ENCODE data around the gene MFAP2.

The MFAP2 gene, protein sequence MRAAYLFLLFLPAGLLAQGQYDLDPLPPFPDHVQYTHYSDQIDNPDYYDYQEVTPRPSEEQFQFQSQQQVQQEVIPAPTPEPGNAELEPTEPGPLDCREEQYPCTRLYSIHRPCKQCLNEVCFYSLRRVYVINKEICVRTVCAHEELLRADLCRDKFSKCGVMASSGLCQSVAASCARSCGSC

DNA sequence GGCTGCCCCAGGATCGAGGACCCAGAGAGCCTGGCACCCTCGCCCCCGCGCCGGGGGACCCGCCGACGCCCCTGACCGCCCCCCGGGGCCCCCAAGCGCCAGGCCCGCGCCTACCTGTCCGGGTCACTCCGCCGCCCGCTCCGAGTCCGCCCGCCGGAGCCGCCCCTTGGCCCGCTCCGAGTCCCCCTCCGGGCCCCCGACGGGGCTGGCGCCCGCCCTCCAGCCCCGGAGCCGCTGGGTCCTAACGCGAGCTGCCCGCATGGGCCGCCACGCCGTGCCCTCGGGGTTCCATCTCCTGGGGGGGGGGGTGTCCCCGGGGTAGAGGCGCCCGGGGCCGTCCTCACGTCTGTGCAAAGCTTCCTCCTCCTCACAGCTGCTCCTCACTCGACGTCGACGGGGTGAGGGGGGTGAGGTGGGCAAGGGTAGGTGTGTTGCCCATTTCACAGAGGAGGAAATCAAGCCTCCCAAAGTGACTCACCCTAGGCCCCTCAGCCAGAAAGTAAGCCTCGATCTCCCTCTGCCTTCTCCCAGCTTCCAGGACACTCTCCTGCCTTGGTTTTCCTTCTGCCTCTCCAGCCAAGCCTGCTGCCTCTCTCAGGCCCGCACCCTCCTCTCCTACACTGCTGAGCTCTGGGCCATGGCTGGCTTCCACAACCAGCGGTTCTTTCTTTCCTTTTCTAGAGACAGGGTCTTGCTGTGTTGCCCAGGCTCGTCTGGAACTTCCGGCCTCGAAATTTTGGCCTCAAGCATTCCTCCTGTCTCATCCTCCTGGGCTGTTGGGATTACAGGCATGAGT is at the start of gene MFAP2:
MFAP2 (minus strand) TSS at position 148 of the 796 bp plus-strand sequence. CDS start 2,347 bp downstream, outside the sequence.
- DNase-seq: no peak

DNA sequence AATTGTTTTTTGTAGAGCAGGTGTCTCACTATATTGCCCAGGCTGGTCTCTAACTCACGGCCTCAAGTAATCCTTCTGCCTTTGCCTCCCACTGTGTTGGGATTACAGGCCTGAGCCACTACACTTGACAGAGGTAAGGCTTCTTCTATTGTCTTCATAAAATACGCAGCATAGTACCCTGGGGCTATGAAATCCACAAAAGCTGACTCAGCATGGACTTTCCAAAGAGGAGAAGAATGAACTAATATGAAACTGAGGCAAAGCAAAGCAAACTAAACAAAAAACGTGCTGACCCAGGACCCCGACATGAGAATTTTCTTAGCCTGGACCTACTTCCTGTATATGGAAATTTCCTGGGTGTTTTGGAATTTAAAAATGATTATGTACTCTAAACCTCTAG is 49.8 kb upstream of the MFAP2 start:
- DNase-seq: no peak

DNA sequence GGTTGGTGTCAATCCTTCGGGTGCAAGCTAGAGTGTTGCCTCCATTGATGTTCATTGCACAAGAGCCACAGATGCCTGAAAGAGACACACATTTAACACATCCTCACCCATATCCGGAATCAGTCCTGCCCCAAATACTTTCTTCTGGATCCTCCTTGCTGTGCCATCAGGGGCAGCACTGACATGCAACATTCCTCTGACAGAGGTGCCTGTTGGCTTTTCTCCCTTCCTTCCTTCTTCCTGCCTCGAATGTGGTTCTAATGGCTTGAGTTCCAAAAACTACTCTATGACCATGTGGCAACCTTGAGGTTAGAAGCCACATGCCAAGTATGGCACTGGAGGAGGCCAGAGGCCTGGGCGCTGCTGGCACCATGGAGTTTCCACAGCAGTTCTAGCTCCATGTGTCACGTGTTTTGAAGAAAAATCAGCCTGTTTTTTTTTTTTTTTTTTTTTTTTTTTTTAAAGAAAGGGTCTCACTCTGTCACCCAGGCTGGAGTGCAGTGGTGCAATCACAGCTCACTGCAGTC is 48.3 kb upstream of the MFAP2 start:
- DNase-seq: no peak

DNA sequence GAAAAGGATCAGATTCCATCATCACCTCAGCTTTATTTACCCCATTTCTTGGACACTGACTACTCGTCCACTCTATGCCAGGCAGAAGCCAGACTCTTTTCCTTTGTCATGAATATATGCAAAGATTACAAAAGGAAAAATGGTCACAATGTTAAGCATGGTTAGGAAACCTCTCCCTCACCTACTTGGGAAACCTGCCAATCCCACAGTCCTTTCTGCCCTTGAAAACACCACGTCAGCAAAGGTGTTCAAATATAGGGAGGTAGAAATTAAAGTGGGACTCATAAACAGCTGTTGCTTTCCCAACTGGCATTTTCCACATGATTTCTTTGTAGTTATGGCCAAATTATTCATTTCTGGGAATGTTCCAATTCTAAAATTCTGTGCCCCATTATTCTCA is 47.5 kb upstream of the MFAP2 start:
- DNase-seq: no peak

DNA sequence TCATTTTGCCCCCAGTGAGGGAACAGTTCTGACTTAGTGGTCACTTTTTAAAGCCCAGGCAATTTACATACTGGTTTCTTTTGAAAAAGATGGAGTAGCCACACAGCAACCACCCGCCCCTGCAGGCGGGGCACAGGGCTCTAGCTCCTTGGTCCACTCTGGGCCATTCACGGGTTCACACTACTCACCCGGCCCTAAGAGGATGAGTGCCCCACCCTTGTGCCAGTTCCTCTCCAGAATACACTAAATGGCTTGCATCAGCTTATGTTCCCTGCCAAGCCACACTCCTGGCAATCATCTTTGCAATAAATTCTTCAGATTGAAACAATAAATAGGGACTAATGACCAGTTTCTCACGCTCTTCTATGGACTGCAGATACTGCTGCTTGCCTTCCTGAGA is 47.0 kb upstream of the MFAP2 start:
- DNase-seq: no peak

DNA sequence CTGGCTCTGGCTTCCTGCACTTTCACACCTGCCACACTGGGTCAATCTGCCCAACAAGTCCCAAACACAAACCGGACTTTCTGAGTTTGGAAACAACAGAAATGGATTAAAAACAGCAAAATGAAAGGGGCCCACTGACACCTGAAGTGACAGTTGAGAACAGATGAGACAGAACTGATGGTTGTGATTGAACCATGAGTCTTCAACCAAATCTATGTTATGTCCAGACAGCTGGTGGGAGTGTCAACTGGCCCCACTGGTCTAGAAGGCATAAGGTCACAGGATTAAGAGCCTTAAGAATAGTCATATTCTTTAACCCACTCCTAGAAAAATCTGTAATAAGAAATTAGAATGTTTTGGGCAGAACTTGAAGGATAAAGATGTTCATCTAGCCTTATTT is 44.3 kb upstream of the MFAP2 start:
- no peak for DNase-seq

DNA sequence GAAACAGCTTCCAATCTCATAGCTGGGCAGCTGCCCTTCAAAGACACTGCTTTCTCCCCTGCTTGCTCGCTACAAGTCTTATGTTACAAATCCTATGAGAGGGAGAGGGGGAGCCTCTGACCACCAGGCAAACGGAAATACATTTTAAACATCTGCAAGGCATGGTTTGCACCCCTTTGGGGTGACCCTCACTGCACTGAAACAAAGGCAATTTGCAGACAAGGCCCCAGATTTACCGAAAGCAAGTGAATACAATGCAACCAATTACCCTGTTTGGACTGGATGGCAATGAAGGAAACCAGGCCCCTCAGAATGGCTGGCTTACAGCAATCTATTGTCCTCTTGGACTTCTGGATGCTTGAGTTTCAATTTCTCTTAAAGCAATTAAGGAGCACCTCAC is 43.2 kb upstream of the MFAP2 start:
- no peak for DNase-seq

DNA sequence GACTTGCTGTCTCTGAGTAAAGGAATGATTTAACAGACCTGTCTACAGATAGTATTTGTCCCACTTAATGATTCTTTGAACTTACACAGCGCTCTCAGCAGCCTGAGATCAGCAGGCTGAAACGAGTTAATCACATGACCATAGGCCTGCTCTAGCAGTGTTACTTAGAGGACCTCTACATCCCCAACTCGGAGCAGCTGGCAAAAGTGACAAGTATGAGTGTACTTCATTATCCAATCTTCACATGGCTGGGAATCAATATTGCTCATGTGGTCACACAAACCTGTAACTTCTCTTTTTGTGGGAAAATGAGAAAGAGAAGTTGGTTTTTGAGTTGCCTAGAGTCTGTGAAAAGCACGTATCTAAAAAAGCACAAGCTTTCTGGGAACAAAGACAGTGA is 42.7 kb upstream of the MFAP2 start:
- DNase-seq: no peak

DNA sequence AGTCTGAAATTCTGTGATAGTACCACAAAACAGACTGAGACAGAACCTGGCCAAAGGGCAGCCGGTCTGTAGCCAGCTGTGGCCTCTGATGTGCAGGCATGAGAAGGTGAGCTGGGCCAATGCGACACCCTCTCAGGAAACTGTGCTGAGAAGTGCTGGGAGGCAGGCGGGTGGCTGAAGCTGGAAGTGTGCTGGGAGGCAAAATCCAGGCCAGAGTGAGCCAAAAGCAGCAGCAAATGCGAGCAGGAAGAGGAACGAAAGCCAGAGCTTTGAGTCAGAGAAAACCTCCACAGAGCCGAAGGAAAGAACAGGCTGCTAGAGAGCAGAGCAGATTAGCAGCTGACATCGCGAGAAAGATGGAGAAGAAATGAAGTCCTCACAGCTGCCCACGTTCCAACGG is 41.5 kb upstream of the MFAP2 start:
- no peak for DNase-seq

DNA sequence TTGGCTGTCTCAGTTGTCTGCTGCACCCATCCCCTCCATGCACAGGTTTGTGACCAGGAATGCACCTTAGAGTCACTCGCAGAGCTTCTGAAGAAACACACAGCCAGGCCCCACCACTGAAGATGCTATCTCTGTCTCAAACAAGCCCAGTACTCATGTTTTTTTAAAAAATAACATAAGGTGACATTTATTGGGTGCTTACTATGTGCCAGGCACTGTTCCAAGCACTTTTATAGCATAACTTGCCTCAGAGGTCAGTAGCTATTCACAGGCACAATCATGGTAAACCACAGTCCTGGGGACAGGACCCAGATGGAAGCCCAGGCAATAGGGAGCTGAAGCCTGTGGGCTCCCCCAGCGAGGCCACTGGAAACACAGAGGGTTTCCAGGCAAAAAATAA is 40.1 kb upstream of the MFAP2 start:
- no peak for DNase-seq

DNA sequence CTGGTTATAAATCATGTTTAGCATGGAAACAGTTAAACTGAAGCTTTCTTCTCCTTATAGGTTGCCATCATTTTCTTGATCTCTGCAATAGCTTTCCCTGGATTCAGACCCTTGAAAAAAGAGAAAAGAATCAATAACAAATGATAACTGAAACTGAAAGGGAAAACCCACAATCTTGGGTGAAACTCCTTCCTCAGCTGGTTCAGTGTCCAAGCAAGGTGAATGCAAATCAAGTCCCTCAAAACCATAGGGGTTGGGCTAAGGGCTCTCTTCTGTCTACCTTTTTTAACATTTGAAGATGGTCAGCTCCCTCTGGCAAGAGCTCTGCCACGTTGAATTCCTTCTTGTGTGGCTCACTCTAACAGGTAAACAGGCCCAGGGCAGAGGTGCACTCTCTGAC is 38.4 kb upstream of the MFAP2 start:
- DNase-seq: no peak

DNA sequence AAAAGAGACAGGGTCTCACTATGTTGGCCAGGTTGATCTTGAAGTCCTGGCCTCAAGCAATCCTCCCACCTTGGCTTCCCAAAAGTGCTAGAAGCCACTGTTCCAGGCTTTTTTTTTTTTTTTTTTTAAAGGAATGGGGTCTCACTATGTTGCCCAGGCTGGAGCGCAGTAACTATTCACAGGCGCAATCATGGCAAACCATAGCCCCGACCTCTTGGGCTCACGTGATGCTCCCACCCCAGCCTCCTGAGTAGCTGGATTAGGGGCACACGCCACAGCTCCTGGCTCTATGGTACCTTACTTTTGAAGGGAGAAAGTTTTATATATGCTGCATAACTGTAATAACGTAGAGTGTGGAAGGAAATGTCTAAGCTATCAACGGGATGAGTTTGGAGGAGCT is 37.0 kb upstream of the MFAP2 start:
- DNase-seq: no peak

DNA sequence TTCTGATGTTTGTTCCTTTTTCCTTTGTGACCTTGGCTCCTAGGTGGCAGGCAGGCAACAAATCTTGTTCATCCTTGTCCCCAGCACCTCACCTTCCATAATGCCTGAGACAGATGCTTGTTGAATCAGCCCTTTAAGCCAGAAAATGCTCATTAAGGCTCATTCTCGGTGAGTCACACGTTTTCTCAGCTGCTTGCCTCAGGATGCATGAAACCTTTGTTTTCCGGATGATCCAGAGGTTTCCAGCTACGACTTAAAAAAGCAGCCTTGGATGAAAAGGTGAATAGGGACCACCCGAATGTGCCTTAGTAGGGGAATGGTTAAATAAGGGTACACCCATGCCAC is 35.9 kb upstream of the MFAP2 start:
- DNase-seq: no peak

DNA sequence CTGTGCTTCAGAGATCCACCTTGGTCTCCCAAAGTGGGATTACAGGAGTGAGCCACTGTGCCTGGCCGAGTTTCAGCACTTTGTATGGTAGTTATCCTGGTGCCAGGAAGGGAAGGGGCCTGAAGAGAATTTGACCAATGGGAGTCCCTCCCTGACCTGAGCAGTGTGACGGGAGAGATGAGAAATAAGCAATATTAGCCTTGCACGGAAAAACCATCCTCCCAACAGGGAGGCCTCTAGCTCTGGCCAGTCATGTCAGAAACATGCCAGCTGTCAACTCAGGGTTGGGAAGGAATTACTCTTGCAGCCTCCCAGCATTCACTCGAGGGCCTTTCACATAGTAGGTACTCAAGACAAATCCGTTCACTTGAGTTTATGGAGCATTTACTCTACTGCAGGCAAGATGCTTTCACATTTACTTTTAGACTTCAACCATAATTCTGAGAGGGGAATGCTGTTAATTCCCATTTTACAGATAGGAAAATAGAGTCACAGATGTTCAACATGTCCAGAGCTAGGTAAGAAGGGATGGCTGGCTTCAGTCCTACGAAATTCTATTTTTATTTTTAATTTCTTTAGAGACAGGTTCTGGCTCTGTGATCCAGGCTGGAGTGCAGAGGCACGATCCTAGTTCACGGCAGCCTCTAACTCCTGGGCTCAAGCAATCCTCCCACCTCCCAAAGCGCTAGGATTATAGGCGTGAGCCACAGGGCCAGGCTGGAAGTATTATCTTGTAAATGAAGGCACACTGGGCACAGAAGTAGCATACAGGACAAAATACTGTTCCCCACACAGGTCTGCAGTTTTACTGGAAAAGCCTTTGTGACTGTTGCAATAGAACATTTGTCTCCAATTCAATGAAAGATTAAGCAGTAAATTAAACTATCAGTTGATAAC is 34.5 kb upstream of the MFAP2 start:
- no peak for DNase-seq

DNA sequence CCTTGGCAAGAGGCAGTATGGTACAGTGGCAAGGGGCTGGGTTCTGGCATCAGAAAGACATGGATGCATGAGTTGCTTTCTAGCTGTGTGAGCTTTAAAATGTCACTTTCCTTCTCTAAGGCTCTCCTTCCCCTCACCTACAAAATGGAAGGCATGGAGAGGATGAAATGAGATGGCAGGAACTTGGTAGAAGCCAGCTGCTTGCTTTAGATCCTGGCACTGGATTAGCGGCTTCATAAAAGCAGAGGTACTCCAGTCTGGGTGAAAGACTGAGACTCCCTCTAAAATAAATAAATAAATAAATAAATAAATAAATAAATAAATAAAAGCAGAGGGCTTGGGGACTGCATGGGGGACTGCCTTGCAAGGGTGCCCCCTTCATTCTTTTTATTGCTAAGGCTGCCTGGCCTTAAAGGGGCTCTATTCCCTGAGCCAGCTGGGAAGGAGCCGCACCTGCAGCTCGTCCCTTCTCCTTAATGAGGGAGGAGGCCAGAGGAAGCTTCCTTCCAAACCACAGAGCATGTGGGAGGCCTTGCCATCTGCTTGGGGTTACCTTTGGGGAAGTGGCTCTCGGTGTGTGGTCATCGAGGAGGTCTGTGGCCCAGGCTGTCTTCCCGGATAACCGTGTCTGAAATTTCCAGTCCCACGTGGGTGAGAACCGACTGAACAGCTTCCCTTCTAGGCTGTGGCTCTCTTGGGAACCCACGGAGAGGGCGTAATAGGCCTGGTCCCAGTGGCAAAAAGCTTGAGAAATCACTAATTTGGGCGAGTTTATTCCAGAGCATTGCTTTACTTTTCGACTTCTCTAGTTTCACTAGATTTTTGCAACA is 33.3 kb upstream of the MFAP2 start:
- DNase-seq: no peak

DNA sequence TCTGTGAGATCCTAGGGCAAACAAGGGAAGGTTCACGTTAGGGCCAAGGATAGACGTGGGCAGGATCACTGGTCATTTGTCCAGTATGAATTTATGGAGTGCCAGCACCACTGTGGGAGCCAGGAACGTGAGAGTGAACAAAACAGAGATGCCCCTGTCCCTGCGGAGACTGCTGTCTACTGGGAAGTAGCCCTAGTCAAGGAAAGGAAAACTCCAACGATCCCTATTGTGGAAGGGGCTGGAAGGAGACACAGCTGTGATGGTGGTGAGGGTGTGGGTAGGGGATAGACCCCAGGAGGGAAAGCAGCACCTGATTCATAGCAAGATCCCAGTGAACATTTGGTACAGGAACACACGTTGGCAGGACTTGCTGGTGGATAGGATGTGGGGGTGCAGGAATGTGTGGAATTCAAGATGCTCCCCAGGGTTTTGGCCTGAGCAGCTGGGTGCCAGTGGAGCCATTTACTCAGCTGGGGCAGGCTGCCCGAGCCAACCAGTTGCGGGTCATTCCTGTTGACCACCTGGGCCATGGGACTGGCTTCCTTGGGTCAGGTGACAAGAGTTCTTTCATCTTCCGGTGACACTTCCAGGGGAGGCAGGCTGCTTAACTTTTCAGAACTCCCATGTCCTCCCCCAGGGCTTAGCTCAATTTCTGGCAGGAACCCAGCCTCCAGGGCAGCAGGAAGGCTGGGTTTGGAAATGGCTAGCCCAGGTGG is 32.5 kb upstream of the MFAP2 start:
- no peak for DNase-seq

DNA sequence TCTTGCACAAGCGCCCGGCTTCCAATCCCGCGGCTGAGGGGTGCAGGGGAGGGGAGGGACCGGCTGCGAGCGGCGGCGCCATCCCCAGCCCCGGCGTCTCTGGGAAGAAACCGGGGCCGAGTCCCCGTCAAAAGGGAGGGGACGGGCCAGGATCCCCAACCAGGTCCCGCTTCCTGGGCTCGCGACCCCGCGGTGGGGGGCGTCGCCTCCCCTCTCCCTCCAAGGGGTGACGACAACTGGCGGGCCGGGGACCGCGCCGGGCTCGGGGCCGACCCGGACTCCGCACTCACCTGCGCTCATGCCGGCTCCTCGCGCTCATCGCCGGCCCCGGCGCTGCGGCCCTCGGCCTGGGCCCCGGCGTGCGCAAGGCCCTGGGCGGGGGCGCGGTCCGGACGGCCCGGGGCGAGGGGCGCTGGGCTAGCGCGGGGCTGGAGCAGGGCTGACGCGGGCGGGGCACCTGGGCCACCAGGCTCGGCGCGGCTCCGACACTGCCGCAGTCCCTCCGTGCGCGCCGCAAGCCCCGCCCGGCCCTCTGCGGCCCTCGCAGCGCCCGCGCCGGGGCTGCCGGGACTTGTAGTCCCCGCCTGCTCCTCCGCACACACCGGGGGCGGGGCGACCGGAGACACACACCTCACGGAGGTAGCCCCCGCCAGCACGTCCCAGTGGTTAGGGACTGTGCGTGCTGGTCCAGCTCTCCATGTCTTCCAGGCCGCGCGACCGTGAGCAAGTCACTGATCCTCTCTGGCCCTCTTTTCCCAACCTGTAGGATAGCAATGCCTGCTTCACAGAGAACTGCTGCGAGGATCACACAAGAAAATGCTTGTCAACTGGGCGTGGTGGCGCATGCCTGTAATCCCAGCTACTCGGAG is 31.3 kb upstream of the MFAP2 start, which contains the start of gene ATP13A2:
ATP13A2 (minus strand) TSS at position 490 of the 869 bp plus-strand sequence; CDS start at position 300, 190 bp downstream.
- peak; percentile 76 to 78 for DNase-seq

DNA sequence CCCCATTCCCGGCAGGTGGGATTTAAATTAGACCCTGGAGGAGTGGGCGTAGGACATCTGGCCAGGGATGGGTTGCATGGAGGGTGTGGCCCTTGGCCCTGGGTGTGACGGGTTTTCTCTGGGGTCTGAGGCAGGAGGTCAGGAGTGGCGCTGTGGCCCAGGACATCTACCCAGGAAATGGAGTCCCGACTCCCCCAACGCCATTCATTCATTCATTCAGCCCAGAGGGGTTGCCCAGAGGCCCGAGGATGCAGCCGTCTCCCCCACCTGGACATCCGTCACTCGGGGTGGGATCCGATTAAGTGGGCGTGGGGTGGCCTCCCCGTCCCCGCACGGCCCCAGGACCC is 30.6 kb upstream of the MFAP2 start:
- DNase-seq: no peak

DNA sequence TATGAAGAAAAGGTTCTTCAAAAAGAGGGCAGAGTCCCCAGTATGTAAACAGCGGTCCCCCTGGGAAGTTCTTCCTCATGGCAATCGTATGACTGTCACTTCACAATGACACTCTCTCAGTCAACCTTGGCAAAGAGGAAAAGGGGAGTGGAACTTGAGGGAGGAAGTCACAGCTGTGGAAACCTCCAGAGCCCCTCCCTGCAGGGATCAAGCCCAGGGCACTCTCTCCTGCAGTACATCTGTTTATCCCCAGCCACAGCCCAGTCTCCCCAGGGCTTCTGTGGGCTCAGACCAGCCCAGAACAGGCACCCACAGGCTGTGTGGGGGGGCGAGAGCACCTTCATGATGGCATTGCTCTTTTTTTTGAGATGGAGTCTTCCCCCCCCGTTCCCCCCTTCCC is 29.3 kb upstream of the MFAP2 start:
- no peak for DNase-seq

DNA sequence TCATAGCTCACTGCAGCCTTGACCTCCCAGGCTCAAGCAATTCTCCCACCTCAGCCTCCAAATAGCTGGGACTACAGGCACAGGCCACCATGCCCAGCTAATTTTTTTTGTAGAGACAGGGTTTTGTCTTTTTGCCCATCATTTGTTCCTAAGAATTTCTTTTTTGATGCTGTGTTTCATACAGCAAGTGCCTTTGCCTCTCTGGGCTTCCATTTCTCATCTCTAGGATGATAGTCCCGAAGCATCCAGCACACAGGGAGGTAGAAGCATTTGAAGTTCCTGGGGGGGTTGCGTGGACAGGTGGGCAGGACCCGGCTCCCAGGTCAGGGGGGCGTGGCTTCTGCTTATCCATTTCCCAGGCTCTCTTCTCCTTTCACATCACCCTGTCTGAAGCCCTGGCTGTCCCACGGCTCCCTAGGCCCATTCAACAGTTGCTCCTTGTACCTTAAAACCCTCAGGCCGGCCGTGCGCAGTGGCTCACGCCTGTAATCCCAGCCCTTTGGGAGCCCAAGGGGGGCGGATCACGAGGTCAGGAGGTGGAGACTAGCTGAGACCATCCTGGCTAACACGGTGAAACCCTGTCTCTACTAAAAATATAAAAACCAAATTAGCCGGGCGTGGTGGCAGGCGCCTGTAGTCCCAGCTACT is 27.9 kb upstream of the MFAP2 start:
- DNase-seq: no peak
